GM21381 (cell line): ENCODE measurements around the gene DST.

ENCODE experiments used
- ATAC-seq: cut with Tn5 transposase; IDR thresholded peaks from one replicate; pipeline ENCODE4 v1.9.1; 2021; ENCODE audit warnings: mild to moderate bottlenecking, moderate library complexity; ENCODE audit not compliant: unreplicated experiment

DST gene

DNA sequence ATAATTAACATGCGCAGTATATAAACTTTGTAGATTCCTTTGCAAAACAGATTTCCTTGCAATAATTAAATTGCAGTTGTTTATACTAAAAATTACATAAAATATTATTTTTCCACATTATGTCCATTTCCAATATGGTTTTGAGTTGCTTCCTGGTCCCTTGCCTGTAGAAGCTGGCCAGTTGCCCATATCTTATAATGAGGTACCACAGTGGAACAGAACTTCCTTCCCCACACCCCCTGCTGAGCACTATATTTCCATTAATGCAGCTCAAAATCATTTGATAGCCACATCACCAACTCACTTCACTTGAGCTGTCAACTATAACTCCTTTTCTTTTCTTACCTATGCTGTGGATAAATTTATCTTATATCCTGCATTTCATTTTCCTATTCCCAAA lies 194.6 kb downstream of the DST start:
- ATAC-seq: no peak

DNA sequence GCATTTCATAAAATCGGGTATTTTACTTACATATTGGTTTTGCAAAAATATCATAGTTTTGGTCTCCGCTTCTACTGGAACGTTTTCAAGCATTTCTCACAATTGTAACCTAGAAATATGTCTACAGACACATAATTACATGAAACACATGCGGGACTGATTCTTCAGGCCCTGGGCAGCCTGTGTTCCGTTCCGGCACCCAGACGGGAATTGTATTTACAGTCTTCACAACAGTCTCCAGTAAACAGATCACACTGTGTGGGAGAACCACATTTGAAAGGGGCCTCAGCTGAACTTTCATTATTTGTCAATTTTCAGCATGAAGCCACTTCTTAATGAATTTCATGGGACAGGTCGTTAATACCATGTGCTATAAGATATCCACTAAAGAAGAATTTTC lies 196.9 kb downstream of the DST start:
- no peak for ATAC-seq

DNA sequence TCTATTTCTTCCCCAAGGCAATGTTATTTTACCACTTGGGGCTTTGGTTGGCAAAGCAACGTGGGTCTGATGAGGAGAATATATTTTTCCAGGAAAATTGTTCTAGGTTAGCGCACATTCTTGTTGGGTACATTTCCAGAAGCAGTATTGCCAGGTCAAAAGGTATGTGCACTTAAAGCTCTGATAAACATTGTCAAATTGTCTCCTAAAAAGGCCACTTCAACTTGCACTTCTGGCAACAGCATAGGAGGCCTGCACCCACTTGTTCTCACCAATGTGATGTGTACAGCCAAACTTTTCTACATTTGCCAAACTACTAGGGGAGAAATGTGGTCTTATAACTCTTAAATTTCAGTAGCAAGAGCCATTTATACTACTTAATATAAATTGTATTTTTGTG lies 197.8 kb downstream of the DST start:
- no peak for ATAC-seq

DNA sequence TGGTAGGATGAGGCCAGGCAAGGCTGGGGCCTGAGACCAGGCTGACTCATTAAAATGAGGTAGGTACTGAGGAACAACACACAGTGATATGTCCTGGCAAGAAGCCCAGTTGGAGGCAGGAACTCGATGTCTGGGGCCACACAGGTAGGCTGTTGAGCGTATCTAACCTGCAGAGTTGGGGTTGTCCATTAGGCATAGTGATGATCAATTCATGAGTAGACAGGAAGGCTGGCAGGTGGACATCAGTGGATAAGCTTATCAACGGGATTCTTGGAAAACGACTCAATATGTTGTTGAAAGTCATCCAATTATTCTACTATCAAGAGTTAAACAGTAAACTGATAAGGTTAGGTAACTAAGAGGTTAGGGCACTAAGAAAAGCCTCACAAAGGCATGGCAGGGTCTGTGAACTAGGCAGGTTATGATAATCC lies 202.1 kb downstream of the DST start:
- no peak for ATAC-seq

DNA sequence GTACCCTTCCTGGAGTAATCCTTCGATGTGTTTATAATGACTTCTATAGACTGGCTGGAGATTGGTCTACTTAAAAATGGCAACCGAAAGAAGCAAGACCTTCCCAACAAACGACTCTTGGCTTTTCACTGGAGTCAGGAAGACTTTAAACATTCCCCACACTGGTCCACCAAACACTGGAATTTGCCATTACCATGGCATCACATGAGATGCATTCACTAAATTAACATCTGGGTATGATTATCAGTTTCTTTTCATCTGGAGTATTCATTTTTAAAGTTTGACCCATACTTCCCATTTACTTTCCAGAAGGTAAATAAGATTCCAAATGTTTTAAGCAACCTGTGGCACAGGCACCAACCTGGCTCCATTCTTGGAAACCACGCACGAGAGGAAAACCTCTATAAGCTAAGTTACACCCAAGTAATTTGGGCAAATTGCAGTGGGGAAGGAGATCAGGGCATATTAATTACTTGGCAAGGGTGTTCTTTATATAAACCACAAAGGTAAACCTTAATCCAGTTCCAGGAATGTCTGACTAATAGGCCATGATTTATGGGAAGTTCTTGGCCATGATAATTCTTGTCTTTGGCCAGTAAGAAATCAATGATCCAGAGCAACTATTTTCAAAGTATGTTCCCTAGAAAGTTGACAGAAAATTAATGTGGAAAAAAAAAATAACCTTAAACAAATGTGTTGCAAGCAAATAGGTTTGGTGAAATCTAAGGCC lies 205.4 kb downstream of the DST start:
- no peak for ATAC-seq

DNA sequence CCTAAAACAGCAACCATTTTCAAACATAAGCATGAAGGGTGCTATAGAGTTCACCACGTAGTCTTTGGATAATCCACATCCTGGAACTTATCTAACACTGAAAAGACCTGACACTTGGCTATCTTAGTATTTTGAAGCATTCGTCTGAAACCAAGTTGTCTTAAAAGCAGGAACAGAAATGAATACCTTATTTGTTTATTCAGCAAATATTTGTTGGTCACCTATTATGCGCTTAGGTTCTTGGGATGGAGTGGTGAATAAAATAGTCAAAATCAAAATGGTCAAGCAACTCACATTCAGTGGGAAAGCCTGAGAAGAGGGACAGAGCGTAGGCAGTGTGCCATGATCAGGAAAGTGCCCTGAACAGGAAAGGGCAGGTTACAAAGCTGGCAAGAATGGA lies 206.9 kb downstream of the DST start:
- ATAC-seq: no peak

DNA sequence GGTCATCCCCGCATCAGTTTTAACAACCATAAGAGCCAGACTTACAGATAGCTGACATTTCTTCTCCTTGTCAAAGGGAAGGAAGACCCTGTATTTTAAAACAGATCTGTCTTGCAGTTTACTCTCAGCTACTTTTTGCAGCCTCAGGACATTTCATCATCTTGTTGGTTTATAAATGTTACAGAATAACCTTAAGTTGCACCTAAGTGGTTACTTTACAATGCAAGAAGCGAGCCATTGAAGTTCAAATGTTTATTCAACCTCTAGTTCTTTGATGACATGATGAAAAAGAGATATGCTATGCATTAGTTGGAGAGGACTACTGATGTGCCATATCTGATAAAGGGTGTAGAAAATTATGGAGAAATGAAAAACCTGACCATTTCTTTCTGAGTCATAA lies 207.4 kb downstream of the DST start:
- ATAC-seq: no peak

DNA sequence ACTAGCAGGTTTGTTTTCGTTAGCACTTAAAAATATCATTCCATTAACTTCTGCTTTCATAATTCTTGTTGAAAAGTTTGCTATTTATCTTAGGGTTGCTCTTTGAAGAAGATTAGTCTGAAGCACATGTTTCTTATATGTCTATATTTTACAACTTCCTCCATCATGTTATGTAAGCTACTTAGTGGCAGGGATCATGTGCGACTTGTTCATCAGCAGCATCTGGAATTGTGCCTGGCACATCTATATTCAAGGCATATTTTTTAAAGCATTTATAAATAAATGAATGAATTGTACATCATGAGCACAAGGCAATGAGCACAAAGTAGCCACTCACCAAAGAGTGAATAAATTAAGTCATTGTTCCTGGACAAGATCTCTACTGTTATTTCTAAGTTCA lies 208.1 kb downstream of the DST start:
- ATAC-seq: no peak

DNA sequence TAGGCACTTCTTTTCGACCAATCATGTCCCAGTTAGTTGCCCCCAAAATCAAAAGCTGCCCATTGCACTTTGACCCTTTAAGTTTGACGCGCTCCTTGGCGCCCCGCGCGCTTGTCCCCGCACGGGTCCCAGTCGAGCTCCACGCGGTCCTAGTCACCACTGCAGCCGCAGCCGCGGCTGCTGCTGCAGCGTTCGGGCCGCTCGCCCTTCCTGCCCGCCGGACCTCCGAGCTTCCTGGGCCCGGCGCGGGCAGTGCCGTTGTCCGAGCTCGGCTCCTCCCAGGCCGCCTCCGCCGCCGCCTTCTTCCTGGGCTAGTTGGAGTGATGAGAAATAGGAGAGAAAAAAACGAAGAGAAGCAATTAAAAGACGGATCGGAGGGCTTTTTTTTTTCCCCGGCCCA lies 209.6 kb downstream of the DST start:
- no peak for ATAC-seq

DNA sequence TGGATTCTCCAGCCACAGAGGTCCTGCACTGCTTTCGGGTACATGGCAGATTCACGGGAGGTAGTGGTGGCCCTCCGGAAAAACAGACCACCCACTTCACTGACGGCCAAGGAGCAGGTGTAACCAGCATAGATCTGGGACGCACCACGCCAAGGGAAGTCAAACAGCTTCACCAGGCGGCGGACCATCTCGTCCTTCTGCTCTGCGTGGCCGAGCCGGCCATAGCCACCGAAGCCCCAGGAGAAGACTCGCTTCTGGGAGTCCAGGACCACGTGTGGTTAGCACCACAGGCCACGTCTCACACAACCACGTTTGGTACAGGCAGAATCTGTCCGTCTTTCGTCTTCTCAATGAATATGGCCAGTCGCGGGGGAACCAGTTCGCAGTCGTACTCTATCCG lies 210.5 kb downstream of the DST start:
- ATAC-seq: no peak

DNA sequence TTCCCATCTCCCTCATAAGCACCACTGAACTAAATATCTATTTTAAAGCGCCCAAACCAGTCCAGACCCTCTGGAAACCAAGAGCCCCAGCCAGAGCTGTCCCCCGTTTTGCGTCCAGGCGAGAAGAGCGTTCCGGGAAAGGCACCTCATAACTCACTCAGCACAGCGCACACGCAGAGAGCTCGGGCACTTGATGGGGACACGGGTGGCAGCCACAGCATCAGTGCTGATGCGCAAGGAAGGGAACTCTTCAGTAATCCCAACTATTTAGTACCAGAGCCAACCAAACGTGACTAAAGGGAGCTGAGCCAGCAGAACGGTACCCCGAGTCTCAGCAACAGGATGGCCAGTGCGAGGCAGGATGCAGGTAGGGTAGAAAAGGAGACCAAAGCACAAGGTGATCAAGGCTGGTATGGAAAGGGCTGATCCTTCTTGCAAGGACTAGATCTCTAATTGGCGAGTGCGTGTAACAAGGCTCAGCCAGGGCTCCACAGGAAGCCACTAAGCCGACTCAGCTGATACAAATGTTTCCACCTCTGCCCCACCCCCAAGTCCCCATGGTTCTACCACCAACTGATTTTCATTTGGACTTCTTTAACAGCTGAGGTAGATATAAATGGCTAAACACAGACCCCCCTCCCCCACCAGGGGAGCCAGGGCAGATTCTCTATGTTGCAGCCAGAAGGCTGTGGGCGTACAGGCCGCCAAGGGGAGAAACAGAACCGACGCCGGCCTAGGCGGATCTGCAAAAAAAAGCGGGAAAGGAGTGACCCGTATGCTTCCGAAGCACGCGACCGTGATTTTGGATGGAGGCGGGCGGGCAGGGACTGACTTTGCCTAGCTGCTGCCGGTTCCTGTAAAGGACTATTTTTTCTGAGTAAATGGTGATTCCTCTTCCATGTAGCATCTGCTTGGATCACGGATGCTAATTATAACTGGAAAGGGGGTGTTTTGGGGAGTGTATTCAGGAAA lies 211.8 kb downstream of the DST start:
- no peak for ATAC-seq

DNA sequence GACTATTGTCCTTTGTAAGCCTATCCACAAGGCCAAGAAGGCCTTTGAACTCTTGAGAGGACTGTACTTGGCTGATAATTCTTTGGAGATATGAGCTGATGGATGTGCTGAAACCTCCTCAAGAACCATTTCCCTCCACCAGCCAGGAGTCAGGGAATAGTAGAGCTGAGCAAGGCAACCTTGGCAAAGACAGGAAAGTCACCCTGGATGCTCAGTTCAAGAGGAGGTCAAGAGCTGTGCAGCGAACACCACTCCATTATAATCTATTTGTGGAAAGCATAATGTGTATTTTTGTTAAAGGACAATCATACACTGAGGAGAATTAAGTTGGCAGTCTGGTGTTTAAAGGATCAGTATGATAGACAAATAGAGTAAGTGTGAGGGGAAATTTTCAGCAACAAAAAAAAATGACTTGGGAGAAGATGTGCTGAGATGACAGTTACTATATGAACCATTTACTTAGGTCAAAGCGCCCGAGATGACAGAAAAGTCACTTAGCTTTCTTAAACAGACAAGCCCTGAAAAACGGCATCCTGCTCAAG lies 218.1 kb downstream of the DST start:
- ATAC-seq: no peak

DNA sequence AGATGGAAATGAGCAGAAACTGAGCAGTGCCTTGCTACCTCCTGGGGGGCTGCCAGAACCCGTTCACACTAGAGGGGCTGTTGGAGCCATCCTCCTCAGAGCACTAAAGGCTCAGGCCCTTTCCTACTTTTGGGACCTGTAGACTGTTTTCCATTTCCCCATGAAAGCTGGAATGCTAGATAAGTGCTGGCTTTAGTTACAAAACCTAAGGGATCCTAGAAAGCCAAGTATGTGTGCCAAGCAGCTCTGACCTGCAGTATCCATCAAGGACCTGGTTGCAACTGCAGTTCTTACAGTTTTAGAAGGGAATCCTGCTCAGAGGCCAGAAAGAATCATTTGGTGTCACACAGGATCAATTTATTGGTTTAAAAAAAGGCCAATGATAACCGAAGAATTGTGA lies 218.6 kb downstream of the DST start:
- no peak for ATAC-seq

DNA sequence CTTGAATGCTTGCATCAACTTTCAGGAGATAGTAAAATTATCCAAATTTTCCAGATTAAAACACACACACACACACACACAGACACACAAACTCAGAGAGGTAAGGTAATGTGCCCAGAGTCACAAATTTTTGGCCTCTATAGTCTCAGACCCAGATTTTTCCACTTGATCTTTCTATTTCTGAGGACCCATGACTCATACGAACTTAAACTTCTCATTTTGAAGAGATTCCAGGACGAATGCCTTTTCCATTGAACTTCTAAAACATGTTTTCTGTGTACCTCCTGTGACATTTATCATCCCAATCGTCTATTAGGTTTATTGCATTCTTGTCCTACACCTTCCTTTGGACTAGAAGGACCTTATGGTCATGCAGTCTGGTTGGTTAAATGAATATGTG lies 222.4 kb downstream of the DST start:
- ATAC-seq: no peak

DNA sequence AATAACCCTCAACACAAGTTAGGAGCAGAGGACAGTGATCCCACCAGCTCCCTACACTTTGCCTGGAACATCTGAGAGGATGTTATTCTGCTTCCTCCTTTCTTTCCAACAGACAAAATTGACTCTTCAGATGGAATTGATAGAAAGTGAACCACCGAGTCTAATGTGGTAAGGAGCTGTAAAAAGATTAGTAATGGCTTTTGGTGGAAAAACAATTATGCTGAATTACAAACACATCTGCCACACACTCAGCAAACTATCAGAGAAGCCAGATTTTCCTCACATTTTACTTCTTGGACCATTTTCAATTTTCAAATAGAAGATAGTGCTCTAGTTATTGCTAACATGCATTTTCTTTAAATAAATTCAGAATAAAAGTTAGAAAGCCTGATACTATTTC lies 223.5 kb downstream of the DST start:
- ATAC-seq: no peak

DNA sequence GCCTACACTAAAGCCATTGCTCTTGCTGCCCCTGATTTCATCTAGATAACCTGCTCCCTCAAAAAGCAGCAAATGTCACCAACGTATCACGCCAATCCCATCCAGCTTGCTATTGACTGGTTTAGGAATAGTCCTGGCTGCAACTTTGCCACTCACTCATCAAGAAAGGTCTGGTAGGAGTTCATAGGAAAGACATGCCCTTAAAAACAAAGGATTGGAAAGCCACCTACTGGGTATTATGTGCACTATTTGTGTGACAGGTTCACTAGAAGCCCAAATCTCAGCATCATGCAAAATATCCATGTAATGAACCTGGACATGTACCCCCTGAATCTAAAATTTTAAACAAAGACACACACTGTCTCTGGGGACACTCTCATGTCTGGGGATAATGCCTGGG lies 224.9 kb downstream of the DST start:
- ATAC-seq: no peak

DNA sequence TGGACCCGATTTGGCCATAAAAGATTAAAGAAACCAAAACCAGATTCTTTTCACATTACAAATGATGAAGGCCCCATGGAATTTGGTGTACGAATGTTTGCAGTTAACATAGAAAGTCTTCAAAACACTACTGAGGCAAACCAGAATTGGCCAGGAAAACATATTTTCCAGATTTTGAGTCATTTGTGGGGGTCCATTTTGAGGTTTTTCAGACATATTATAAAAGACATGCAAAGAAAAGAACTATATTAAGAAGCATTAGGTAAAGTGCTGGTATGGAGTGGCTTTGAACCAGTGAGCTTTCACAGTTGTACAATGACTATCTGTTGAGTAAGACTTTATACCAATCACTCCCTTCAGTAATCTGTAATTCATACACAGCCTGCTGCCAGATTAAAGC lies 226.4 kb downstream of the DST start:
- no peak for ATAC-seq

DNA sequence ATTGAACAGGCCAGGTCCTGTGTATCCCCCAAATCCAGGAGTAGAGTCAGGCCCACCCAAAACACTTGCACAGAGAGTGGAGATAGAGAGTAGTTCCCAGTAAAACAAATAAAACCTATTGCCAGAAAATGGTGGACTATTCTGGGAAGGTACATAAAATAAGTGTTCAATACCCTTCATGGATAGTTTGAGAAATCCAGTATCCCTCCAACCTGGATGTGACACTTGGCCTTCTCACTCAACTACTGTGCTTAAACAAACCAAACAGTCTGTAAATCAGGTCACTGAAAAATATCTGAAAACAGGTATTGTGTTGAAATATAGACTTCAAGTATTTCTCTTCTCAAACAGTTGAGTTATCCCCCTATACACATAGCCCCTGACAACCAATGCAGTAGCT lies 233.7 kb downstream of the DST start:
- no peak for ATAC-seq
